IPS-18a (cell line): Measurements from ENCODE around the gene TRPC6.

Source experiments
- H3K27ac ChIP-seq: one replicate; pipeline ENCODE4 v1.5.1; 2013; ENCODE audit warnings: low read length
- H3K27me3 ChIP-seq: one replicate; pipeline ENCODE4 v1.6.1; 2013; ENCODE audit warnings: mild to moderate bottlenecking, low read length; ENCODE audit not compliant: control insufficient read depth, insufficient read depth
- H3K36me3 ChIP-seq: one replicate; pipeline ENCODE4 v1.6.1; 2013; ENCODE audit warnings: low read depth, low read length; ENCODE audit not compliant: control insufficient read depth
- H3K4me1 ChIP-seq: one replicate; pipeline ENCODE4 v1.6.1; 2013; ENCODE audit warnings: low read depth, low read length; ENCODE audit not compliant: control insufficient read depth
- H3K4me3 ChIP-seq: one replicate; pipeline ENCODE4 v1.5.1; 2013; ENCODE audit warnings: low read length
- H3K9ac ChIP-seq: one replicate; pipeline ENCODE4 v1.6.1; 2013; ENCODE audit warnings: mild to moderate bottlenecking, low read length, moderate library complexity
- H3K9me3 ChIP-seq: one replicate; pipeline ENCODE4 v1.6.1; 2013; ENCODE audit warnings: low read depth, low read length; ENCODE audit not compliant: control insufficient read depth

The TRPC6 gene

GRCh38 chr11:101435408-101435973 lies 148.3 kb downstream of the TRPC6 start:
- Histone ChIP-seq H3K27me3 (no peaks in the 10 kb centered on the region), H3K9me3 (no peaks in the 10 kb centered on the region), H3K27ac (no peak overlapping the region), H3K9ac (no peak overlapping the region), H3K4me3 (no peak overlapping the region), H3K4me1 (peaks cover 4% of the 10 kb centered on the region), H3K36me3 (no peaks in the 10 kb centered on the region)

GRCh38 chr11:101434026-101434643 lies 149.7 kb downstream of the TRPC6 start:
- Histone ChIP-seq H3K27me3 (no peaks in the 10 kb centered on the region), H3K36me3 (no peaks in the 10 kb centered on the region), H3K4me3 (no peak overlapping the region), H3K27ac (no peak overlapping the region), H3K4me1 (peaks cover 4% of the 10 kb centered on the region), H3K9ac (no peak overlapping the region), H3K9me3 (no peaks in the 10 kb centered on the region)

- H3K27ac ChIP-seq = no peak overlapping the region
- H3K9me3 ChIP-seq = no peaks in the 10 kb centered on the region
- H3K27me3 ChIP-seq = no peaks in the 10 kb centered on the region
- H3K36me3 ChIP-seq = no peaks in the 10 kb centered on the region
- peaks cover 4% of the 10 kb centered on the region for H3K4me1 ChIP-seq
- no peak overlapping the region for H3K9ac ChIP-seq
- H3K4me3 ChIP-seq = no peak overlapping the region
Measured at GRCh38 chr11:101433151-101433550, 150.7 kb downstream of the TRPC6 start.

- Histone ChIP-seq H3K9me3 (no peaks in the 10 kb centered on the region), H3K27ac (no peak overlapping the region), H3K27me3 (no peaks in the 10 kb centered on the region), H3K4me1 (peaks cover 4% of the 10 kb centered on the region), H3K36me3 (no peaks in the 10 kb centered on the region), H3K9ac (no peak overlapping the region), H3K4me3 (no peak overlapping the region)
Measured at GRCh38 chr11:101429703-101430540, 153.9 kb downstream of the TRPC6 start.

- no peak overlapping the region for H3K4me3 ChIP-seq
- no peaks in the 10 kb centered on the region for H3K36me3 ChIP-seq
- no peak overlapping the region for H3K27ac ChIP-seq
- H3K27me3 ChIP-seq = no peaks in the 10 kb centered on the region
- peaks cover 4% of the 10 kb centered on the region for H3K4me1 ChIP-seq
- no peak overlapping the region for H3K9ac ChIP-seq
- H3K9me3 ChIP-seq = no peaks in the 10 kb centered on the region
Measured at GRCh38 chr11:101428918-101429317, 154.9 kb downstream of the TRPC6 start.

- H3K27me3 ChIP-seq = no peaks in the 10 kb centered on the region
Measured at GRCh38 chr11:101407324-101407723, 176.5 kb downstream of the TRPC6 start.

More at GRCh38 chr11:101407324-101407723, 176.5 kb downstream of the TRPC6 start:
- no peak overlapping the region for H3K9ac ChIP-seq
- no peaks in the 10 kb centered on the region for H3K36me3 ChIP-seq
- no peaks in the 10 kb centered on the region for H3K9me3 ChIP-seq
- no peaks in the 10 kb centered on the region for H3K4me1 ChIP-seq
- H3K4me3 ChIP-seq = no peak overlapping the region
- no peak overlapping the region for H3K27ac ChIP-seq
